Measurements from ENCODE around the gene AP1B1.

The AP1B1 gene

GRCh38 chr22:29394931-29395581 is 6.7 kb upstream of the AP1B1 start:
- Histone ChIP-seq H3K4me3 (no peak overlapping the region), H3K27ac (no peak overlapping the region)

GRCh38 chr22:29393019-29393608 is 4.7 kb upstream of the AP1B1 start:
- Histone ChIP-seq H3K4me3 (no peak overlapping the region), H3K27ac (no peak overlapping the region)
- peak; percentile 56 for DNase-seq (ENCODE audit: low spot score)
- TF ChIP-seq, protein P1, sequence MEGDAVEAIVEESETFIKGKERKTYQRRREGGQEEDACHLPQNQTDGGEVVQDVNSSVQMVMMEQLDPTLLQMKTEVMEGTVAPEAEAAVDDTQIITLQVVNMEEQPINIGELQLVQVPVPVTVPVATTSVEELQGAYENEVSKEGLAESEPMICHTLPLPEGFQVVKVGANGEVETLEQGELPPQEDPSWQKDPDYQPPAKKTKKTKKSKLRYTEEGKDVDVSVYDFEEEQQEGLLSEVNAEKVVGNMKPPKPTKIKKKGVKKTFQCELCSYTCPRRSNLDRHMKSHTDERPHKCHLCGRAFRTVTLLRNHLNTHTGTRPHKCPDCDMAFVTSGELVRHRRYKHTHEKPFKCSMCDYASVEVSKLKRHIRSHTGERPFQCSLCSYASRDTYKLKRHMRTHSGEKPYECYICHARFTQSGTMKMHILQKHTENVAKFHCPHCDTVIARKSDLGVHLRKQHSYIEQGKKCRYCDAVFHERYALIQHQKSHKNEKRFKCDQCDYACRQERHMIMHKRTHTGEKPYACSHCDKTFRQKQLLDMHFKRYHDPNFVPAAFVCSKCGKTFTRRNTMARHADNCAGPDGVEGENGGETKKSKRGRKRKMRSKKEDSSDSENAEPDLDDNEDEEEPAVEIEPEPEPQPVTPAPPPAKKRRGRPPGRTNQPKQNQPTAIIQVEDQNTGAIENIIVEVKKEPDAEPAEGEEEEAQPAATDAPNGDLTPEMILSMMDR (IDR thresholded peaks at IDR 0.05) = no peak

More at GRCh38 chr22:29394931-29395581, 6.7 kb upstream of the AP1B1 start:
- TF ChIP-seq, protein P1 (IDR thresholded peaks at IDR 0.05) = peak; percentile 67
- DNase-seq (ENCODE audit: low spot score) = peak; percentile 74

GRCh38 chr22:29391546-29391945 is 3.2 kb upstream of the AP1B1 start:
- Histone ChIP-seq H3K27ac (no peak overlapping the region), H3K4me3 (no peak overlapping the region)
- DNase-seq (ENCODE audit: low spot score) = peak; percentile 60
- TF ChIP-seq, protein P1 (IDR thresholded peaks at IDR 0.05) = no peak

DNA sequence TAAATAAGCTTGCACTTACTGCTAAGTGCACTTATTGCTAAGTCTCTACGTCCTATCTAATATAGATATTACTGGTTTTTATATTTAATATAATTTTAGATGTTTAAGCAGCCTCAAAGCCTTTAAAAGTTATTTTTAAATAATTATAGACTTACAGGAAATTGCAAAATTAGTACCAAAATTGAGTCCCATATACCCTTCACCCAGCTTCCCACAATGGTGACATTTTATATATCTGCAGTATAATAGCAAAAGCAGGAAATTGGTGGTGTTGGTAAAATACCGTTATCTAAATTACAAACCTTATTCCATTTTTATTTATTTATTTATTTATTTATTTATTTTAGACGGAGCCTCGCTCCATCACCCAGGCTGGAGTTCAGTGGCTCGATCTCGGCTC is 1.9 kb upstream of the AP1B1 start:
- Histone ChIP-seq H3K4me3 (no peak overlapping the region), H3K27ac (no peak overlapping the region)
- DNase-seq (ENCODE audit: low spot score) = no peak
- TF ChIP-seq, protein P1 (IDR thresholded peaks at IDR 0.05) = no peak

- Histone ChIP-seq H3K27ac (peak overlapping the region; percentile 62 to 90), H3K4me3 (peak overlapping the region; percentile 87)
- DNase-seq (ENCODE audit: low spot score) = peak; percentile 69
- TF ChIP-seq, protein P1 (IDR thresholded peaks at IDR 0.05) = no peak
These were observed 355 bp upstream of the AP1B1 start for GRCh38 chr22:29388759-29389090.

DNA sequence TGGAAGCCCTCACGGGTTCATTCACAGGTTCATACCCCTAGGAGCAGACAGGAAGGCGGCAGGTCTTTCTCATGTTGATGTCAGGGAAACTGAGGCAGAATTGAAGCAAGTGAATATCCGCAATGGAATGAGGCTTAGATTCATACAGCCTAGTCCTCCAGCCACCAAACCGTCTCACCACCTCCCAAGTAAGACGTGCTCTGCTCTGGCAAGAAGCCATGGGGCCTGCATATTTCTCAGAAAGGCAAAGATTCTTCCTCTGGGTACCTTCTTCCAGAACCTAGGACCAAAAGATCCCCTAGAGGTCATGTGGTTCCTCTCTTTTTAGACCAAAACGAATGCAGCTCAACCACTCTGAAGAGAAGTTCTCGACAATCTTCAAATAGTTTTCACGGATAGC is 1.7 kb downstream of the AP1B1 start:
- Histone ChIP-seq H3K27ac (peak overlapping the region in 1 of 2 donors; percentile 63), H3K4me3 (no peak overlapping the region)
- TF ChIP-seq, protein P1 (IDR thresholded peaks at IDR 0.05) = no peak
- DNase-seq (ENCODE audit: low spot score) = no peak

GRCh38 chr22:29385748-29386147 is 2.6 kb downstream of the AP1B1 start:
- peak overlapping the region in 1 of 2 donors; percentile 63 for H3K27ac ChIP-seq
- TF ChIP-seq, protein P1 (IDR thresholded peaks at IDR 0.05) = no peak
- H3K4me3 ChIP-seq = no peak overlapping the region
- no peak for DNase-seq (ENCODE audit: low spot score)

Measured in coronary artery (tissue), 2 donors.